ENCODE measurements around the gene CYTH1.
A peak's percentile ranks its signal among the peaks of the same experiment; 100 is the strongest.
"Not testable (repeated sequence)": the region's sequence is repeated elsewhere in the genome, so short reads cannot be mapped to it uniquely, and the experiment has no call there.

Gene CYTH1

DNA sequence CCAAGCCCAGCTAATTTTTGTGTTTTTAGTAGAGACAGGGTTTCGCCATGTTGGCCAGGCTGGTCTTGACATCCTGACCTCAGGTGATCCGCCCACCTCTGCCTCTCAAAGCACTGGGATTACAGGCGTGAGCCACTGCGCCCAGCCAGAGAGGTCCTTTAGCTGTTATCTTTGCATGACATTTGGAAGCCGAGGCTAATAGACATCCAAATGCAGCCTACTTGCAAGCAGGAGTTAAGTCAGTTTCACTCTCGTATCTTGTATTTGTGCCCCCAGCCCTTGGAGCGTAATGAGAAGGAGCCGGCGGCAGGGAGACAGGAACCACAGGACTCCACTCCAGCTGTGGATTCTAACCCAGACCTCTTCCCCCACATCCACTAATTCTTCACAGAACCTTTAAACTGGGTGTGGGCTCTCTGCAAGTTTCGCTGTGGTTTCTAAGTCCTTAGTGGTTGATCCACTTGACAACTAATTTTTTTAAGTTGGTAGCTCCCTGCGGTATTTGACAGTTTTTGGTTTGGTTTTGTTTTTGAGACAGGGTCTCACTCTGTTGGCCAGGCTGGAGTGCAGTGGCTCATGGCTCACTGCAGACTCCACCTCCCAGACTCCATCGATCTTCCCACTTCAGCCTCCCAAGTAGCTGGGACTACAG, 3.1 kb upstream of the CYTH1 start:
- no peak for DNase-seq

DNA sequence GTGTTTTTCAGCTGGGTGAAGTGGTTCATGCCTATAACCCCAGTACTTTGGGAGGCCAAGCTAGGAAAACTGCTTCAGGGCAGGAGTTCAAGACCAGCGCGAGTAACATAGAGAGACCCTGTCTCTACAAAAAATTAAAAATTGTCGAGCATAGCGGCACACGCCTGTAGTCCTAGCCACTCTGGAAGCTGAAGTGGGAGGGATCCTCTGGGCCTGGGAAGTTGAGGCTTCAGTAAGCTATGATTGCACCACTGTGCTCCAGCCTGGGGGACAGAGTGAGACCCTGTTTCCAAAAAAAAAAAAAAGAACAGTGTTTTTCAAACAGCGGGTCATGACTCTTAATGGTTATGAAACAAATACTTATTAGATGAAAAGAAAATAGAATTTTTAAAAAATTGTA, 2.3 kb upstream of the CYTH1 start:
- no peak for DNase-seq

DNA sequence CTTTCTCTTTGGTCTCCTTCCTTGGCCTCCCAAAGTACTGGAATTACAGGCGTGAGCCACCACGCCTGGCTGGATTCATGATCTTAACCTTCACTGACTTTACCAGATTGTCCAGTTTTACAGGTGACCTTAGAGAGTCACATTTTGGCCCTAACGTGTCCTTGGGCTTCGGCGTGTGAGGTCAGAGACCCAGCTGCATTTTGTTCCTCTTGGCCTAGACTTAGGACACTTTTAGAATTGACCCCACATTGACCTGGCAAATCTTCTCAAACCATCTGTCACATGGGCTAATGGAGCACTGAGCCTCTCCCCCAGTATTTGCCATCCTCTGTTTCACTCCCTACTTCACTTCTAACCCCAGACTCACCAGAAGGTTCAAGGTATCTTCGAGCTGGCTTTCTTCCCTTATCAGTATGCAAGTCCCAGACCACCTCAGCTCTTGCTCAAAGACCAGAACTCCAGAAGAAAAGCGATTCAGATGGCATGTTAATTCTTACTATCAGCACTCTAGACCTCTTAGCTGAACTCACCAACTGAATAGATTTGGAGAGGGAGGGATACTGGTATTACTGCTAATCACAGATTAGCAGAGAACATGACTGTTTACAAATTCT, 1.7 kb upstream of the CYTH1 start:
- DNase-seq = no peak

DNA sequence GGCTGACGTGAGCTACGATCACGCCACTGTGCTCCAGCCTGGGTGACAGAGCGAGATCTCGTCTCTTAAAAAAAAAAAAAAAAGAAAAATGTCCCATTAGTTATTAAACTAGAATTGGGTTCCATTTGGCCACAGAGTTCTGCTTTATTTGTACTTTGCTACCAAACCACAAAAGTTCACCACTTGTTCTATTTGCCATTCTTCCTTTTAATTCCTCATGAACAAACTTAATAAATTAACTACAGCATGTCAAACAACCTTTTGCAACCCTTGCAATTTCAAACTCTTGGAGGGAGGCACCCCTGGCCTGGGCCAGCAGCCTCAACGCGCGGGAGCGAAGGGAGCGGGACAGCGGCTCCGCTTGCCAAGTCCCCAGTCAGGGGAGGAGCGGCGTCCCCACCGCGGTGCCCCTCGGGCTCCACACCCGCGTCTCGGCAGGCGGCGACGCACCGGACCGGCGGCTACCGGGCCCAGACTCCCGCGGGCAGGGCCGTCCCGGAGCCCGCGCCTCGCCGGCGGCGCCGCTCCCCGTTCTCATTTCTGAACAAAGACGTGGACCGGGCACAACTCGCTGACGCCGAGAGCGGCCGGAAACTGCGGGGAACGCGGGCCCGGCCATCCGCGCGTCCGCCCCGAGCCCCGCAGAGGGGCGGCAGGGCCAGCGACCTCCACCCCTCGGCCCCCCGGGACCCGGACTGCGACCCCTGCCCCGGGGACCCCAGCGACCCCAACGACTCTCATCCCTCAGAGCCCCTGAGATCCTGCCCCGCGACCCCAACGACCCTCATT, 775 bp downstream of the CYTH1 start:
- no peak for DNase-seq

DNA sequence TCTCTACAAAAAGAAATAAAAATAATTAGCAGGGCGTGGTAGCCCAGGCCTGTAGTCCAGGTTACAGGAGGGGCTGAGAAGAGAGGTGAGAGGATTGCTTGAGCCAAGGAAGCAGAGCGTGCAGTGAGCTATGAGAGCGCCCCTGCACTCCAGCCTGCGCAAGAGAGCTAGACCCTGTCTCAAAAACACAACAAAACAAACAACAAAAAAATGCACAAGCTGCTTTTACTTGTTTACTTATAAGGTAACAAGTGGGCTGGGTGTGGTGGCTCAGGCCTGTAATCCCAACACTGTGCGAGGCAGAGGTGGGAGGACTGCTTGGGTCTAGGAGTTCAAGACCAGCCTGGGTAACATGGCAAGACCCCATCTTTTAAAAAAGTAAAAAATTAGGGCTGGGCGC, 1.7 kb downstream of the CYTH1 start:
- no peak for DNase-seq

DNA sequence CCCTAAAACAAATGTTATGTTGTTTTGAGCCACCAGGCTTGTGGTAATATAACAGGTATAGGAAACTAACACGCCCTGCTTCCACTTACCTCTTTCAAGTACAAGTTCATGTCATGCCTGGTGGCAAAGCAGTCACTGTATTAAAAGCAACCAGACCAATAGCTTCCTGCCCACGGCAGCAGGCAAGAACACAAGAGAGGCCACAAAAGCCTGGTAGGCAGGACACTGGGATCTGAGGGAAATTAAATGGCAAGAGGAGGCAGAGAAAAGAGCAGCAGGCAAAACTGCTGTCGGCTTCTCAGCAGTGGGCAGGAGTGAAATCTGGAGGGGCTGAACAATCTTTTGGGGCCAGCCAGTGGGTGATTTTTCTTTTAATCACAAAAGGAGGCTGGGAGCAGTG, 2.2 kb downstream of the CYTH1 start:
- DNase-seq = no peak

DNA sequence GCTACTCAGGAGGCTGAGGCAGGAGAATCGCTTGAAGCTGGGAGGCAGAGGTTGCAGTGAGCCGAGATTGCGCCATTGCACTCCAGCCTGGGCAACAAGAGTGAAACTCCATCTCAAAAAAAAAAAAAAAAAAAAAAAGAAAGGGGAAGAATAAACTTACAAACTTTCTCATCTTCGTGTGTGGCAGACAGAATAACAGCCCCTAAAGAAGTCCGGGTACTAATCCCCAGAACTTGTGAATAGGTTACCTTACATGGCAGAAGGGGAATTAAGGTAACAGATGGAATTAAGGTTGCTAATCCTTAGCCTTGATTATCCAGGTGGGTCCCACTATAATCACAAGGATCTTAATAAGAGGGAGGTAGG, 2.8 kb downstream of the CYTH1 start:
- not testable (repeated sequence) for DNase-seq

DNA sequence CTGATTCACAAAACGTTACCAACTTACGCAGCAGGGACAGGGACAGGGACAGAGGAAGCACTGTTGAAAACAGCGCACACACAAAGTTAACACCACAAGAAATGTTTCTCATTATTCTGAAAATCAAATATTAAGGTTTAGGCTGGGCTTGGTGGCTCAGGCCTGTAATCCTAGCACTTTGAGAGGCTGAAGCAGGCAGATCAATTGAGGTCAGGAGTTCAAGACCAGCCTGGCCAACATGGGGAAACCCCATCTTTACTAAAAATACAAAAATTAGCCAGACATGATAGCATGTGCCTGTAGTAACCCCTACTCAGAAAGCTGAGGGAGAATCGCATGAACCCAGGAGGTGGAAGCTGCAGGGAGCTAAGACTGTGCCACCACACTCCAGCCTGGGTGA, 4.2 kb downstream of the CYTH1 start:
- no peak for DNase-seq

DNA sequence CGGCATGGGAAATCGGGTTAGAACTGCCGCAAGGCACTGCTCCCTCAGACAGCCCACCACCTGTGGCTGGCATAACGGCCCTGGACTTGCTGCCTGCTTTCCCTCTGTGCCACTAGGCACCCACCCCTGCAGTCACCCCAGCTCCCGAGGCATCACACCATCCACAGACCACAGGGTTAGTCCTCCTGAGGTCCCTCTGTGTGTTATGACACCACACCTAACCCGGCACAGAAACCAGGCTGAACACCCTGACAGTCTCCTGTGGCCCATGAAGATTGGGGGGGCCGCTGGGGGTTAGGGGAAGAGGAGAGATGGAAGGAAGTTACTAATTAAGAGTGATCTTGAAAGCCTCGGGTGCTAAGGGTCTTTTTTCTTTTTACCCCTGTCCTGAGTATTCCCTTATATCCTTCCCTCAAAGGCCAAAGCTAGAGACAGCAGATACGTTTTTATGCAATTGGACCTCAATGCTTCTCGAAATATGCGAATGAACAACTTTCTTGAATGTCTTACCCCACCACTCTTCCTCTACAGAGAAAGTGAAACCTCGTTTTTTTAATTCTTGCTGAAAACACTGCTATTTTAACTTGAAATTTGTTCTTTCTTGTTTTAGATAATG, 7.0 kb downstream of the CYTH1 start:
- DNase-seq = no peak

DNA sequence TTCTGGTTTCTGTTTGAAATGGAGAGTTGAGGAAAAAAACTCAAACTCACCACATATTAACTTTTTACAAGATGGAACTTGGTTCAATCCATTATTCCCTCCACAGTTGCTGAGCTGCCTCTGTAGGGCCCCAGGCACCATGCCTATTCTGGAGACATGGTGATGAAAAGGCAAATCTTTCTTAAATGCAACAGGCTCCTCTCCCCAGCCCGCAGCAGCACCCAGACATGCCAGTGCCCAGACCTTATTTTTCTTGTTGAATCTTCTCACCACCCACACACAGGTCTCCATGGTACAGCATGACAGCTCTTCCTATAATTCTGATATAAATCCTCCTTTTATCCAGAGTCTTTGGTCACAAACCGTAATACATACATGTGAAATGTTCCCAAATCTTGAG, 7.6 kb downstream of the CYTH1 start:
- DNase-seq = no peak

DNA sequence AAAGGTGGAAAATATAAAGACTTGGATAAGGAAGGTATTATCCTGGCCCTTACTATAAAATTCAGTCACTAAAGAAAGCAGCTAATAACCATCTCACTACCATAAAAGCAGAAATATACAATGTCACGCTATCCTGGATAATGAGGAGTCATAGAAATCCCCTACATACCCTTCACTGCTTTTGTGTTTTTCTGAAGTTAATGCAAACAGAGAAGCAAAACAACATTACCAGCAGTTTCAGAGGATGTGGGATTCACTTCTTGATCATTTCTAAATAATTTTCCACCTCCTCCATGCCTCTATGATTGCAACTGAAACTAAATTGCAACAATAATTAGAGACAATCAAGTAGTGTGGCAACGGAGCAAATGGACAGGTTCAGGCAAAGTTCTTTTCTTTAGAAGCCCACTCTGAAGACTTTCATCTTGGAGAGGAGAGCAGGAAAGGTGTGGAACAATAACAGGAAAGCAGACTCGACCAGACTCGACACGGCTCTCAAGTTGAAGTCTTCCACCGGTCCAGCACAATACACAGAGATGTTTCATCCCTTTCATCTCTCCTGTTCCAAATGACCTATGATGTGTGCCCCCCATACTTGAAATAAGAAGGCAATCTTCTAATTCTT, 10.2 kb downstream of the CYTH1 start:
- no peak for DNase-seq

DNA sequence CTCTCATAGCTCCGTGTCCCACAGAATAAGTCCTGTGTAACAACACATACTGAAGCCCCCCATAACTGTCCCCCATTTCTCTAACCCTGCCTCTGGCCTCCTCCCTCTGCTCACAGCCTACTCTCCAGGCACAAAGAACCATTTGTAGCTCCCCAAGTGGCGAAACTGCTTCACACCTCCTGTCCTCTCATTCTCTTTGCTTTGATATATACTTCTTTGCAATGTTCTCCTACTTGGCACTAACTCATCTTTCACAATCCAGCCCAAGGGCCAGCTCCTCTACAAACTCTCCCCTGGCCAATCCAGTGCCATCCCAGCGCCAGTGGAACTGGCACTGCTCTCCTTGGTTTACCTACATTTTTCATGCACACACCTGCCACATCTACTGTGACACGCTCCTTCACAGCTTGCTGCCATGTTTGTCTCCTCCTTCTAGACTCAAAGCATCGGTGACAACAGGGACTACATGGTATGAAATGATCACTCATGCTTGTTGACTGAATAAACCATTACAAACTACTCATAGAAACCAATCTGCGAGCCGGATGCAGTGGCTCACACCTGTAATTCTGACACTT, 12.8 kb downstream of the CYTH1 start:
- no peak for DNase-seq

DNA sequence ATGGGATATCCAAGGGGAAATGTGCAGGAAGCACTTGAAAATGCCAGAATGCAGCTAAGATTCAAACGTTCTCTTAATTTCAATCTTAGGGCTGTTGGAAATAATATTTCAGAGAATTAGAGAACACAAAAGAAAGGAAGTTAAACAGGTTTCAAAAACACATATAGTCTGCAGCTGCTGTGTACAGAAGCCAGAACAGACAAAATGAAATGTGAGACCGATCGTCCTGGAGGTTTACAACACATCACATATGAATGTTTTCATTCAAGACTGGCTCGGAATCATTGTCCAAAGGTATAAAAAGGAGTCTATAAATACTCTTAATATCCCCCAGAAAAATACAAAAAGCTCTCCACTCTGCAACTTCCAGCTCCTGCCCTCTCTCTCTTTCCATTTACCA, 14.3 kb downstream of the CYTH1 start:
- DNase-seq = no peak

DNA sequence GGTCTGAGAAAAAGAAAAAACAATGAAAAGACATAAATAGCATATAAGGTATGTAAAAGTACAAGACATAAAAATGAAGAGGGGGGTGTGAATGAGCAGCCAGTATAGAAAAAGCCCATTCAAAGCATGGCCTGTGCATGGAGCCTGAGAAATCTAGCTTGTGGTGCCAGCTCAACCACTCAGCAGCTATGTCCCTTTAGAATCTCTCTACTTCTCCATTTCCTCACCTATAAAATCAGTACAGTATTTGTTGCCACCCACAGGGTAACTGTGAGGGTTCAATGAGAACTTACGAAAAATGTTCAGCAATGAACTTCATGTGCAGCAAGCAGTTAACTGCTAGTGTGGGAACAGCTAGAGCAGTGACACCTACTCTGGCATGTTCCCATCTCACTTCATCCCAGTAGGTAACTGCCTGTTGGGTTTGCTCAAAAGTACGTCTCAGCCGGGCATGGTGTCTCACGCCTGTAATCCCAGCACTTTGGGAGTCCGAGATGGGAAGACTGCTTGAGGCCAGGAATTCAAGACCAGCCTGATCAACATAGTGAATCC, 15.3 kb downstream of the CYTH1 start:
- DNase-seq = no peak

DNA sequence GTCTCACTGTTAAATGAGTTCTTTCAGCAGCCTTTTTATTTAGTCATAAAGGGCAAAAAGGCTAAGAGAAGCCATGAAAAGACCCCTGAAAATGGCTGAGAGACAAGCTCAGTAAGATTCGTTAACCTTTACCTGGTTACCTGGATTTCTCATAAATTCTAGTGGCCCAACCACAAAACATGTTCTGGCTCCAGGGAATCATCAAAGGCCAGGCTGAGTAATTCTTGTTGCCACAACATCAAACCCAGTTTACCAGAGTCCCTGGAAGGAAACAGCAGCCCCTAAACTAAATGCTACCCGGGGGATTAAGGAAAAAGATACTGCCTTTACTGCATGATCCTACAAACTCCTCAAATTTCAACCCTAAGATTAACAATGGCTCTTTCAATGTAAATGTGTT, 15.8 kb downstream of the CYTH1 start:
- no peak for DNase-seq

DNA sequence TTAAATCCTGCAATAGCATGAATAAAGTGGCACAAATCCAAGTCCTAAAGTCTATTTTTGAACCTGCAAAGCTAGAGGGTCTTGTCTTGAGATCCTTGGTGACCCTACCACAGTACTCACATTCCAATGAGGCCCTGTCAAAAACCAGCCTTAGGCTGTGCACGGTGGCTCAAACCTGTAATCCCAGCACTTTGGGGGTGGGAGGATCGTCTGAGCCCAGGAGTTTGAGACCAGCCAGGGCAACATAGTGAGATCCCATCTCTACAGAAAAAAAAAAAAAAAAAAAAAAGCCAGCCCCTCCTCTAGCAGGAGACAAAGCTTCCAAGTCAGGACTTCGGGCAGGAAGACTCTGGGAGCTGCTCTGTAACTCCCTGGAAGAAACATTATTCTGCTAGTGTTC, 16.3 kb downstream of the CYTH1 start:
- DNase-seq = no peak

DNA sequence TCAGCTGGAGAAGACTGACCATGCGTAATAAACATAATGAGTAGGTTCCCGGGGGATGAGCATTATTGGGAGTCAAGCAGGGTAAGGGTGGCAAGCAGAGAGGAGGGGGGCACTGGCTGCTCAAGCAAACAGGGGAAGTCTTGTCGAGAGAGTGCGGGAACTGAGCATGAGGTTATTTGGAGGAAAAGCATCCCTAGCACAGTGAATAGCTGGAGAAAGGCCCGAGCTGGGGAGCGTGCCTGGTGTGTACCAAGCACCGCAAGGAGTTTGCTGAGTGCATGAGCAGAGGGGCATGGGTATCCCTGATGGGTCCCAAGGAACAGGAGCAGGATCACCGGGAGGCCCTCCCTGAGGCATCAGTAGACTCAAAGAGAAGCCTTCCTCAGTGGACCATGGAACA, 17.2 kb downstream of the CYTH1 start:
- DNase-seq = no peak

DNA sequence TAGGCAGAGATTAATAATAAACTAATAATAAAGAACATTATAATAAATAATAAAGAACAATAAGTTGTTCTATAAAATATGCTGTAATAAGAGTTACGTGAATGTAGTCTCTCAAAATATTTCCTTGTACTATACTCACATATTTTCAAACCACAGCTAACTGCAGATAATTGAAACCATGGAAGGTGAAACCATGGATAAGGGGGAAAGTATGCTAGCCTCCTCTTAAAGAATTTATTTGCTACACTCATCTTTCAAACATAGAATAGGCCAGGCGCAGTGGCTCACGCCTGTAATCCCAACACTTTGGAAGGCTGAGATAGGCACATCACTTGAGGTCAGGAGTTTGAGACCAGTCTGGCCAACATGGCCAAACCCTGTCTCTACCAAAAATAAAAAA, 18.5 kb downstream of the CYTH1 start:
- no peak for DNase-seq

DNA sequence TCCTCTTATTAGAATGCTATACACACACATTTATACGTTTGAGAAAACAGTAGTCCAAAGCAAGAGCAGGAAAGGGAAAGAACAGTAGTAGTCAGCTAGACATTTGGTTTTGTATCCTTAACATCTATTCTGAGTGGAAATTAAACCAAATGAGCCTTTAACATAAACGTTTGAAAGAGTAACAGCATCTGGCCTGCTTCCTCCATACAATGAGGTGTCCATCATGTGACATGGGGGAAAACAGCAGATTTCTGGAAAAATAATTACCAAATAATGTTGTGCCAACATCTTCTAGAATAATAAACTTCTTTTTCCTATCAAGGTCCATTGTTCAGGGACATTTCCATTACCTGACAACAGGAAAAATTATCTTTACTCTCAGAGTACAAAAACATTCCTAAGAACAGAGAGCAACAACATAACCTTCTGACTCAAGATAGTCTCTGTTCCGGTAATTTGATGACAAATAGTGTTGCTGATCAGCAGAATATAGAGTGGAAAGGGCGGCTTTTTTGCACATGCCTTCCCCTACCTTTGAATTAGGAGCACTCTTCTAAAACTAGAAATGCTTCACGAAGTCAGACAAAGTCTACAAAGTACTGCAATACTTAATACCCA, 20.2 kb downstream of the CYTH1 start:
- DNase-seq = no peak

DNA sequence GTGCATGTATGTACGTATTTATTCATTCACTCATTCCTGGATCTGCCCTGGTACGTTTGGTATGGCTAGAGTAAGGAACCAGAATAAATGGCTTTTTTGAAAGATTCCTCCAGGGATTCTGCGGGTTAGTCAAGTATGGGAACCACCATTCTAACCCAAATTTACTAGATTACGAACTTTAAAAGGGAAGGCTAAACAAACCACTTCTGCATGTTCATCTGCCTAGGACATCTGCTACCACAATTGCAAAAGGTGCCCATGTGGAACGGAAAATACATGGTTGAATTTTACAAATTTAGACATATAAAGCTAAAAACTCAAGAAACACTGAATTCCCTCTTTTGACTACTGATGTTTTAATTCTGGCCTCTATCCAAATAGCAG, 22.1 kb downstream of the CYTH1 start:
- DNase-seq = peak; percentile 30

DNA sequence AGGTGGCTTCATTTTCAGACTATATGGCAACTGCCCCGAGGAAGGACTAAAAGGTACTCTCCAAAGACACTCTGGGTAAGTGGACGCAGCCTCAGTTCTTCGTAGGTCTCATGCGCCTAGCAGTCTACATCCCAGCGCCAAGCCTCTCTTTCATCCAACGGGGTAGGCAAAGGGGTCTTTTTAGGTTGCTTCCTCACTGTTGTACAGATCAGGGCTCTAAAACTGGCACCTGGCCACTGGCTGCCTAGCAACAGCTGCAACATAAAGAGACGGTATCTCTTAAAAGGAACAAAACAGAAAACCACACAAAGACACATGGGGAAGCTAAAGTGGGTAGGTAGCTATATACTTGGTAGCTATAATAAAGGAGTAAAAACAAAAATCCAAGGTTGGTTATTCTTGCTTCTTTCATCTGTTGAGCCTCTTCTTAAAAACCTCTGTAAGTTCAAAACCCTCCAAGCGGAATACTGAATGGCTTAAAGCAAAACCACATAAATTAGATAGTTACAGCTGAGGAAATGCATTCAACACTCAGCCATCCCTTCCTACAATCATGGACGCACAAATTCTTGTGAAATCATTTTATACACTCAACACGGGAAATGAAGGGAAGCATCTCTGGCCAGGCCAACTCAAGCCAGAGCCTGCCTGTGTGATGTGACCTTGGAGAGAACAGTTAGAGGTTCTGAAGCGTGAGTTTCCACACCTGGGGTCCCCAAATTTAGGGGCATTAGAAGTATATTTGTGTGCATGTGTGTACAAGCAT, 22.7 kb downstream of the CYTH1 start:
- DNase-seq = peak; percentile 58
